Measurements from ENCODE around the gene TMEM86A.

Gene TMEM86A

GRCh38 chr11:18700375-18700774 lies 1.8 kb downstream of the TMEM86A start:
- DNase-seq (ENCODE audit: low read depth in 3 of 3): no peak

GRCh38 chr11:18700872-18701271 lies 2.3 kb downstream of the TMEM86A start:
- DNase-seq (ENCODE audit: low read depth in 3 of 3): no peak

- DNase-seq (ENCODE audit: low read depth in 3 of 3): no peak
These were observed 3.1 kb downstream of the TMEM86A start for GRCh38 chr11:18701614-18702216.

GRCh38 chr11:18703001-18703763 lies 4.6 kb downstream of the TMEM86A start:
- no peak for DNase-seq (ENCODE audit: low read depth in 3 of 3)

GRCh38 chr11:18704045-18704645 lies 5.6 kb downstream of the TMEM86A start:
- DNase-seq (ENCODE audit: low read depth in 3 of 3): no peak

GRCh38 chr11:18704698-18705097 lies 6.1 kb downstream of the TMEM86A start:
- DNase-seq (ENCODE audit: low read depth in 3 of 3): no peak

- peak in 1 of 3 experiments; percentile 9 for DNase-seq (ENCODE audit: low read depth in 3 of 3)
These were observed 7.2 kb downstream of the TMEM86A start for GRCh38 chr11:18705651-18706281.

GRCh38 chr11:18706330-18707243 lies 8.0 kb downstream of the TMEM86A start:
- peak in 1 of 3 experiments; percentile 19 for DNase-seq (ENCODE audit: low read depth in 3 of 3)

GRCh38 chr11:18707811-18708340 lies 9.3 kb downstream of the TMEM86A start:
- no peak for DNase-seq (ENCODE audit: low read depth in 3 of 3)

GRCh38 chr11:18709414-18709813 lies 10.8 kb downstream of the TMEM86A start:
- no peak for DNase-seq (ENCODE audit: low read depth in 3 of 3)

- no peak for DNase-seq (ENCODE audit: low read depth in 3 of 3)
These were observed 12.0 kb downstream of the TMEM86A start for GRCh38 chr11:18710545-18710944.

- DNase-seq (ENCODE audit: low read depth in 3 of 3): no peak
These were observed 15.3 kb downstream of the TMEM86A start for GRCh38 chr11:18713646-18714442.

GRCh38 chr11:18714443-18714780 lies 15.8 kb downstream of the TMEM86A start:
- DNase-seq (ENCODE audit: low read depth in 3 of 3): no peak

GRCh38 chr11:18715476-18715875 lies 16.9 kb downstream of the TMEM86A start:
- no peak for DNase-seq (ENCODE audit: low read depth in 3 of 3)

- DNase-seq (ENCODE audit: low read depth in 3 of 3): no peak
These were observed 21.7 kb downstream of the TMEM86A start for GRCh38 chr11:18720091-18720807.

- DNase-seq (ENCODE audit: low read depth in 3 of 3): peak; percentile 64 to 76 (median 73)
These were observed 22.4 kb downstream of the TMEM86A start for GRCh38 chr11:18720808-18721560.

- peak in 1 of 3 experiments; percentile 21 for DNase-seq (ENCODE audit: low read depth in 3 of 3)
These were observed 23.1 kb downstream of the TMEM86A start for GRCh38 chr11:18721561-18722292.

- no peak for DNase-seq (ENCODE audit: low read depth in 3 of 3)
These were observed 23.7 kb downstream of the TMEM86A start for GRCh38 chr11:18722293-18722637.
